ENCODE measurements around the gene TMEM178B.

TMEM178B gene

DNA sequence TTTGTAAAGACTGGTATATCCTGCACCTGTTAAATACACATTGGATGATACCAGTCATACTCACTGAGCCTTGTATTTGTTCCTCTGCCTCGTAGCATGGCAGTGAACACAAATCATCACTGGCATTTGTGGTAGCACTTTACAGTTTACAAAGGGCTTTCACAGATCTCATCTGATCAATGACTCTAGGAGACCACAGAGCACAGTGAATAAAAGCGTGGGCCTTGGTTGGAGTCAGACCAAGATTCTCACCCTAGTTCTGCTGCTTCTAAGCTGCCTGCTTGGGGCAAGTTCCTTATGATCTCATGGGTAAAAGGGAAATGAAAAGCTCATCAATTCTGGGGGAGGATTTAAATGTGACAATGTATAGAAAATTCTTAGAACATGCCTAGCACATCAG, 347.4 kb downstream of the TMEM178B start:
- no peak for TF ChIP-seq CTCF (IDR thresholded peaks at IDR 0.05; ENCODE audit: low read depth, low read length, missing control alignments)
- DNase-seq (ENCODE audit: extremely low read depth, low read depth), result no peak
- no peak overlapping the region for H3K4me3 ChIP-seq (replicated peaks; ENCODE audit: low read depth, low read length)

DNA sequence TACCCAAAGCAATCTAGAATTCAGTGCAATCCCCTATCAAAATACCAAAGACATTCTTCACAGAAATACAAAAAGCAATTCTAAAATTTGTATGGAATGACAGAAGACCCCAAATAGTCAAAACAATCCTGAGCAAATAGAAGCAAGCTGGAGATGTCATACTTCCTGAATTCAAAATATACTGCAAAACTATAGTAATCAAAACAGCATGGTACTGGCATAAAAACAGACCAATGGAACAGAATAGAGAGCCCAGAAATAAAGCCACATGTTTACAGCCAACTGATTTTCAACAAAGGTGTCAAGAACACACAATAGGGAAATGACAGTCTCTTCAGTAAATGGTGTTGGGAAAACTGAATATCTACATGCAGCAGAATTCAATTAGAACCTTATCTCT, 353.3 kb downstream of the TMEM178B start:
- no peak for DNase-seq (ENCODE audit: extremely low read depth, low read depth)
- H3K4me3 ChIP-seq (replicated peaks; ENCODE audit: low read depth, low read length), result no peak overlapping the region
- no peak for TF ChIP-seq CTCF (IDR thresholded peaks at IDR 0.05; ENCODE audit: low read depth, low read length, missing control alignments)

DNA sequence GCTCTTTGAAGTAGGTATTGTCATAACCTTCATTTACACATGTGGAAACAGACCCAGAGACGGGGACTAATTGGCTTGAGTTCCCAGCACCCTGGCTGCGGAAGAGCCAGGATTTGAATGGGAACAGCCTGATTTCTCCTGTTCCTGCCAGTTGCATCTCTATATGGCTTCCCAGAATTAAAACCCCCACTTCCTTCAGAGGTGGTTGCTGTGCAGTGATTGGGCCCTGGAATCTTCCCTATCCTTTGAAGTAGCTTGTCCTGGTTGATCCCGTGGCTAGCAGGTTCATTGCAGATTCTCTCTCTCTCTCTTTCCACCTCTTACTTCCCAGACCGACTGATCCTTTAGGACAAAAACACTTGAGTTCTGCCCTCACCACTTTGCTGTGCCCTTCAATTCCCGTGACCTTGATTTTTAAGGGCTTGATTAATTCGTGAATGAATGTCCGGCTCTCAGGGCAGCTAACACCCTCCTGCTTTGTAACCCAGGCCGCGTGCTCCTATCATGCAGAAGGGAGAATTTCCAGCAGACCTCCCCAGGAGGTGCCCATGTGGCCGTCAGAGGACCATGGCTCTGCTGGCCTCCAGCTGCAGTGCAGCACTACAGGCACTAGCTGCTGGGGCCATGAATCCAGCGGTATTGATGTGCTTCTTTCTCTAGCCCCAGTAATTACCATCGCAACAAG, 356.7 kb downstream of the TMEM178B start:
- DNase-seq (ENCODE audit: extremely low read depth, low read depth), result no peak
- H3K4me3 ChIP-seq (replicated peaks; ENCODE audit: low read depth, low read length), result no peak overlapping the region
- TF ChIP-seq CTCF (IDR thresholded peaks at IDR 0.05; ENCODE audit: low read depth, low read length, missing control alignments), result no peak

DNA sequence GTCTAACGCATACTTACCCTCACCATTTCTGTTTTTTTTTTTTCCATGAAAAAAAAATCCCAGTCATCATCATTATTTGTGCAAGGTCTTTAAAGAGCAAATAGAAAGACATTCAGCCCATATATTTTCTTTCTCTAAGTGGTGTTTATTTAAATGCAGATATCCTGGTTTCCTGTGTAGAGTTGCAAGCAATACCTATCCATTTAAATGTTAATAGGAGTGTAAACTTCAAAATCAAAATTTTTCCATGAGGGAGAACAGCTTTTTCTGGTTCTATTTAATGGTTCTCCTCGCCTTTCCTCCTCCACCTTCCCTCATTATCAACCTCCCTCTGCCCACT, 357.2 kb downstream of the TMEM178B start:
- H3K4me3 ChIP-seq (replicated peaks; ENCODE audit: low read depth, low read length), result no peak overlapping the region
- no peak for TF ChIP-seq CTCF (IDR thresholded peaks at IDR 0.05; ENCODE audit: low read depth, low read length, missing control alignments)
- DNase-seq (ENCODE audit: extremely low read depth, low read depth), result no peak

DNA sequence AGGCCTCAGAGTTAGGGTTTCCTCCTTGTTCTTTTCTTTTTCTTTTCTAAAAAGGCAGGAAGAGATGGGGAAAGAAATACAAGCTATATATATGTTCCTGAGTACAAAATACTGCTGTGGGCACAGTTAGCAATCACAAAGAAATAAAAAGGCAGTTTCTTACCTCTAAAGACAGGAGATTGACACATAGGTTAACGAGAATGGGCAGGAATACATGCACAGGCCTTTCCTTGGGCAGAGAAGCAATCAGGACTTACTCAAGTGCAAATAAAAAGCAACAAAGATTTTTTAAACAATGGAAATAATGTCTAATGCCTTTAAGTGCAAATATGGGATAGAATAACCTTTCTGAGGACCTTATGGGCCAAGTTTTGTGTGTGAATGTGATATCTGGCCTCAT, 357.8 kb downstream of the TMEM178B start:
- no peak overlapping the region for H3K4me3 ChIP-seq (replicated peaks; ENCODE audit: low read depth, low read length)
- no peak for DNase-seq (ENCODE audit: extremely low read depth, low read depth)
- no peak for TF ChIP-seq CTCF (IDR thresholded peaks at IDR 0.05; ENCODE audit: low read depth, low read length, missing control alignments)

- no peak for DNase-seq (ENCODE audit: extremely low read depth, low read depth)
- H3K4me3 ChIP-seq (replicated peaks; ENCODE audit: low read depth, low read length), result no peak overlapping the region
- no peak for TF ChIP-seq CTCF (IDR thresholded peaks at IDR 0.05; ENCODE audit: low read depth, low read length, missing control alignments)
These were observed 359.8 kb downstream of the TMEM178B start for GRCh38 chr7:141433698-141434097.

DNA sequence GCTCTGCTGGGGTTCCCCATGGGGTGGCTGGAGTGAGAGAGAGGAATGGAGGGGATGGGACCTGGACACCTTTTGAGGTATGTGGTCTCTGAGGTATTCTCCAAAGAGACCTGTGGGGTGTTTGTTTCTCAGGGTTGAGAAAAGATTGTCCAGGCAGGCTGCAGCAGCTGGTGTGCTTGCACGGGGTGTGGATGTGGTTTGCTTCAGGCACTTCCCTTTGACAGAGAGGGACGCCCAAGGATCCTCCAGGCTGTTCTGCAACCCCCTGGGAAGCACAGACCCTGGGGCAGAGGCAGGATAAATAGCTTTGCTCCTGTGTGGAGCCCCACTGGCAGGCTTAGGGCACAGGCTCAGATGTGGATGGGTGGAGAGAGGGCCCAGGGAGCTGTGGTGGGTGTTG, 362.3 kb downstream of the TMEM178B start:
- no peak for DNase-seq (ENCODE audit: extremely low read depth, low read depth)
- TF ChIP-seq CTCF (IDR thresholded peaks at IDR 0.05; ENCODE audit: low read depth, low read length, missing control alignments), result no peak
- H3K4me3 ChIP-seq (replicated peaks; ENCODE audit: low read depth, low read length), result no peak overlapping the region

Data from HFF-Myc (cell line).